GM12878 (cell line): ENCODE data around the gene BMPR1B. TPM values are rescaled to one million over a fixed set of nuclear protein-coding genes. Genes with fewer than 3 reads are reported as not detected.

Source experiments
- ATAC-seq: fragments of 200-7000 bp; cut with Tn5 transposase; 3 replicates; pipeline ENCODE4 v1.9.1; 2020; ENCODE audit warnings: mild to moderate bottlenecking, moderate library complexity
- BruUV-seq: library from RNA; stranded (reverse); fragments of 400-500 nt; replicated peaks from 2 replicates; lab custom pipeline; 2021; lab: Mats Ljungman, UMichigan
- CTCF ChIA-PET: fragments of 300-600 bp; sonication (Branson Sonifier 250); formaldehyde crosslinking; extraction: SDS; loops from one replicate; lab custom pipeline; 2021; ENCODE audit warnings: inconsistent platforms; lab: Yijun Ruan, JAX
- POLR2A ChIA-PET: fragments of 350-600 bp; formaldehyde crosslinking; extraction: SDS; loops from one replicate; lab custom pipeline; 2021; ENCODE audit warnings: inconsistent platforms; lab: Charles Lee
- RAD21 ChIA-PET: fragments of 300-600 bp; sonication (Branson Sonifier 250); formaldehyde crosslinking; loops from one replicate; lab custom pipeline; 2023; ENCODE audit warnings: antibody characterized with exemption; ENCODE audit not compliant: unreplicated experiment; lab: Charles Lee
- SMC1A ChIA-PET: fragments of 300-600 bp; sonication (Branson Sonifier 250); formaldehyde crosslinking; loops from one replicate; lab custom pipeline; 2023; ENCODE audit not compliant: unreplicated experiment, uncharacterized antibody; lab: Charles Lee
- DNase-seq: peaks from one replicate; pipeline ENCODE4 v3.0.0-alpha.2; 2011; ENCODE audit warnings: low read depth, low spot score
- FAIRE-seq: peaks from 3 replicates; lab custom pipeline; 2011; peaks lifted over from hg19 to GRCh38; lab: Jason Lieb, UNC
- H2AFZ ChIP-seq: 2 replicates; pipeline ENCODE4 v1.6.0; 2011; ENCODE audit warnings: low read depth, low read length, control low read depth; ENCODE audit not compliant: control insufficient read depth
- H3K27ac ChIP-seq: 2 replicates; pipeline ENCODE4 v1.5.1; 2011; ENCODE audit warnings: control low read depth; ENCODE audit not compliant: control insufficient read depth, insufficient read depth
- H3K27me3 ChIP-seq, 2 experiments: replicated peaks in 1 of 2; 2 replicates each; pipeline versions ENCODE4 v1.6.0 to v1.6.1; 2011; ENCODE audit warnings: low read length in 1 of 2; ENCODE audit not compliant: control insufficient read depth in 2 of 2, insufficient read depth in 2 of 2
- H3K36me3 ChIP-seq, 2 experiments: 2 replicates each; pipeline ENCODE4 v1.5.1; 2011; ENCODE audit warnings: low read length in 1 of 2; ENCODE audit not compliant: control insufficient read depth in 2 of 2, insufficient read depth in 2 of 2
- H3K4me1 ChIP-seq: 2 replicates; pipeline ENCODE4 v1.6.1; 2011; ENCODE audit warnings: mild to moderate bottlenecking, low read length, moderate library complexity, mixed read lengths; ENCODE audit not compliant: control insufficient read depth, insufficient read depth
- H3K4me2 ChIP-seq: 2 replicates; pipeline ENCODE4 v1.6.0; 2011; ENCODE audit warnings: control low read depth; ENCODE audit not compliant: control insufficient read depth, insufficient read depth
- H3K4me3 ChIP-seq: fragments of 200-600 bp; sonication (generic); 2 replicates; pipeline ENCODE4 v1.5.1; 2016
- H3K79me2 ChIP-seq: 2 replicates; pipeline ENCODE4 v1.6.0; 2011; ENCODE audit warnings: low read length; ENCODE audit not compliant: control insufficient read depth, insufficient read depth
- H3K9ac ChIP-seq: 2 replicates; pipeline ENCODE4 v1.8.0; 2011; ENCODE audit warnings: low read length, control low read depth, mixed read lengths; ENCODE audit not compliant: control insufficient read depth, insufficient read depth
- H3K9me3 ChIP-seq: replicated peaks from 3 replicates; pipeline ENCODE4 v1.5.1; 2011; ENCODE audit warnings: mild to moderate bottlenecking, low read length; ENCODE audit not compliant: control insufficient read depth, insufficient read depth
- H4K20me1 ChIP-seq: 2 replicates; pipeline ENCODE4 v1.6.0; 2011; ENCODE audit not compliant: control insufficient read depth, insufficient read depth
- ASH2L ChIP-seq: fragments of 300-600, 200-600 bp; sonication (generic); IDR thresholded peaks from 2 replicates; pipeline ENCODE4 v1.6.1; 2017; ENCODE audit warnings: low read depth, mild to moderate bottlenecking, borderline replicate concordance
- BCL11A ChIP-seq: IDR thresholded peaks from 2 replicates; pipeline ENCODE4 v1.6.1; 2011; ENCODE audit warnings: low read depth, low read length
- CBX3 ChIP-seq: fragments of 200-600 bp; sonication (generic); IDR thresholded peaks from 2 replicates; pipeline ENCODE4 v1.6.1; 2016; ENCODE audit warnings: low read depth, borderline replicate concordance
- CREM ChIP-seq: IDR thresholded peaks from 2 replicates; pipeline ENCODE4 v1.6.1; 2014; ENCODE audit warnings: antibody characterized with exemption, low read depth
- FOXM1 ChIP-seq: IDR thresholded peaks from 2 replicates; pipeline ENCODE4 v1.6.1; 2012; ENCODE audit warnings: low read depth, mild to moderate bottlenecking, inconsistent platforms, low read length, moderate library complexity
- HCFC1 ChIP-seq: fragments of 150-350 bp; IDR thresholded peaks from 2 replicates; pipeline ENCODE4 v1.6.1; 2014; ENCODE audit warnings: low read length
- HDGF ChIP-seq: fragments of 450-650 bp; IDR thresholded peaks from 2 replicates; pipeline ENCODE4 v1.6.1; 2016; ENCODE audit warnings: antibody characterized with exemption
- IRF4 ChIP-seq: IDR thresholded peaks from 2 replicates; pipeline ENCODE4 v1.6.1; 2011; ENCODE audit warnings: low read depth, low read length
- KDM1A ChIP-seq: fragments of 200-600 bp; sonication (generic); IDR thresholded peaks from 2 replicates; pipeline ENCODE4 v1.6.1; 2016; ENCODE audit warnings: borderline replicate concordance
- MEF2A ChIP-seq: IDR thresholded peaks from 2 replicates; pipeline ENCODE4 v1.6.1; 2011; ENCODE audit warnings: low read depth, mild to moderate bottlenecking, low read length, moderate library complexity; ENCODE audit not compliant: insufficient read depth
- MXI1 ChIP-seq: fragments of 150-350 bp; IDR thresholded peaks from 2 replicates; pipeline ENCODE4 v1.6.1; 2011; ENCODE audit warnings: low read depth, mild to moderate bottlenecking, inconsistent platforms, low read length, improper control_type of control experiment
- RCOR1 ChIP-seq: conservative IDR thresholded peaks from 2 replicates; pipeline ENCODE4 v1.6.1; 2012; ENCODE audit warnings: low read depth, low read length, improper control_type of control experiment
- SRF ChIP-seq, 2 experiments: IDR thresholded peaks; 2 replicates each; pipeline ENCODE4 v1.6.1; 2011; ENCODE audit warnings: low read depth in 2 of 2, low read length in 2 of 2, mild to moderate bottlenecking in 1 of 2, moderate library complexity in 1 of 2
- TARDBP ChIP-seq: IDR thresholded peaks from 2 replicates; pipeline ENCODE4 v1.6.1; 2016; ENCODE audit warnings: borderline replicate concordance
- YY1 ChIP-seq: IDR thresholded peaks from 2 replicates; pipeline ENCODE4 v1.6.1; 2011; ENCODE audit warnings: low read depth, mild to moderate bottlenecking, low read length
- WGBS: methylation state at CpG from one replicate; pipeline ENCODE4 v1.1.6; 2016; ENCODE audit warnings: low lambda C conversion rate; ENCODE audit not compliant: insufficient replicate concordance, insufficient coverage; ENCODE audit errors: missing lambda C conversion rate; 5-methylcytosine and 5-hydroxymethylcytosine counted together
- in situ Hi-C: fragments of 300-500 bp; cut with MboI; formaldehyde crosslinking; loops from 9 replicates; pipeline ENCODE4 v1.14.3; 2018; ENCODE audit warnings: mixed read lengths
- intact Hi-C: fragments of 100-400 bp; cut with micrococcal nuclease; formaldehyde crosslinking; loops from one replicate; pipeline ENCODE4 v1.14.2; 2022; ENCODE audit not compliant: unreplicated experiment
- polyA plus RNA-seq, 11 experiments: library from polyadenylated mRNA; depleted of rRNA in 4 of 11; unstranded in 6 of 11; stranded (reverse) in 5 of 11; fragments of >200 nt; fragmentation: Nextera tagmentation in 4 of 11; fragmentation: Illumina TruSeq in 1 of 11; extraction: Ambion mirVana in 4 of 11; extraction: Trizol in 1 of 11; gene quantifications; 1 replicate in 1 of 11; 2 replicates in 10 of 11; pipeline versions ENCODE4 v1.2.1 to v1.2.3, GENCODE V29; 2011 to 2016; ENCODE audit warnings: inconsistent platforms in 2 of 11, missing spikeins in 2 of 11, low read depth in 1 of 11
- total RNA-seq, 4 experiments: library from RNA; depleted of rRNA in 3 of 4; stranded (reverse); fragments of >200 nt in 3 of 4; fragmentation: Illumina TruSeq in 1 of 4; extraction: Trizol in 1 of 4; gene quantifications; 2 replicates each; pipeline versions ENCODE4 v1.2.1 to v1.2.3, GENCODE V29; 2013 to 2021
- TF ChIP-seq, protein P1 (sequence below): fragments of 450-650 bp; formaldehyde crosslinking; IDR thresholded peaks from 2 replicates; pipeline ENCODE4 v1.4.0; 2022; ENCODE audit warnings: mild to moderate bottlenecking, moderate library complexity
- TF ChIP-seq, protein P2 (sequence below): fragments of 450-650 bp; IDR thresholded peaks from 2 replicates; pipeline ENCODE4 v1.6.1; 2017; ENCODE audit warnings: mild to moderate bottlenecking
- TF ChIP-seq, protein P3 (sequence below): IDR thresholded peaks from 2 replicates; pipeline ENCODE4 v1.6.1; 2012; ENCODE audit warnings: low read depth, low read length, improper control_type of control experiment

Gene BMPR1B
- total and polyA plus RNA-seq, 10 of the 15 experiments (the other 5 are each of a cell fraction or from before 2014, with no cell fraction given), result not detected

DNA sequence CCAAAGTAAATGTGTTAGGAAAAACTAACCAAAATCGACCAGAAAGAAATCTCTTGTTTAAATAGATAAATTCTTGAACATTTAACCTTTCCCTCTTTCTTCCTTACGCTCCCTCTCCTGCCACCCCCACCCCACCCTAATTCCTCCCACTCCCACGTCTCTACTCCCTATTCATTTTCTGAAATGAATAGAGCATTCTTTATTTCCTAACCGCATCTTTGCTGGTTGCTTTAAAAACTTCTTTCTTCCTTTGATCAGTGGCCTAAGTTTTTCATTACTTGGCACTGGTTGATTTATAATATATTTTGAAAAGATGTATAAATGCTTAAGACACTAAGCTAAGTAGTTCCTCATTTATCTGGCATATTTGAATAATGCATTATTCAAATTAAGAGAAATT, 33.9 kb downstream of the BMPR1B start:
- Histone ChIP-seq H3K9ac (no peak overlapping the region), H3K27ac (no peak overlapping the region), H3K4me1 (no peaks in the 10 kb centered on the region), H3K36me3 (no peaks in the 10 kb centered on the region), H2AFZ (no peak overlapping the region), H4K20me1 (no peaks in the 10 kb centered on the region), H3K4me2 (no peak overlapping the region), H3K9me3 (no peaks in the 10 kb centered on the region), H3K4me3 (no peak overlapping the region), H3K79me2 (no peaks in the 10 kb centered on the region), H3K27me3 (no peaks in the 10 kb centered on the region)
- no peak for ATAC-seq
- in situ Hi-C loops (no loop called here), intact Hi-C loops (no loop called here)
- DNase-seq, result no peak
- ChIA-PET POLR2A (no interaction called here), SMC1A (no interaction called here), CTCF (no interaction called here), RAD21 (no interaction called here)
- no peak for TF ChIP-seq HCFC1
- TF ChIP-seq BCL11A, result no peak
- TF ChIP-seq ASH2L, result no peak
- no peak for TF ChIP-seq RCOR1
- TF ChIP-seq HDGF, result no peak
- no peak for TF ChIP-seq CREM
- TF ChIP-seq, protein P1, sequence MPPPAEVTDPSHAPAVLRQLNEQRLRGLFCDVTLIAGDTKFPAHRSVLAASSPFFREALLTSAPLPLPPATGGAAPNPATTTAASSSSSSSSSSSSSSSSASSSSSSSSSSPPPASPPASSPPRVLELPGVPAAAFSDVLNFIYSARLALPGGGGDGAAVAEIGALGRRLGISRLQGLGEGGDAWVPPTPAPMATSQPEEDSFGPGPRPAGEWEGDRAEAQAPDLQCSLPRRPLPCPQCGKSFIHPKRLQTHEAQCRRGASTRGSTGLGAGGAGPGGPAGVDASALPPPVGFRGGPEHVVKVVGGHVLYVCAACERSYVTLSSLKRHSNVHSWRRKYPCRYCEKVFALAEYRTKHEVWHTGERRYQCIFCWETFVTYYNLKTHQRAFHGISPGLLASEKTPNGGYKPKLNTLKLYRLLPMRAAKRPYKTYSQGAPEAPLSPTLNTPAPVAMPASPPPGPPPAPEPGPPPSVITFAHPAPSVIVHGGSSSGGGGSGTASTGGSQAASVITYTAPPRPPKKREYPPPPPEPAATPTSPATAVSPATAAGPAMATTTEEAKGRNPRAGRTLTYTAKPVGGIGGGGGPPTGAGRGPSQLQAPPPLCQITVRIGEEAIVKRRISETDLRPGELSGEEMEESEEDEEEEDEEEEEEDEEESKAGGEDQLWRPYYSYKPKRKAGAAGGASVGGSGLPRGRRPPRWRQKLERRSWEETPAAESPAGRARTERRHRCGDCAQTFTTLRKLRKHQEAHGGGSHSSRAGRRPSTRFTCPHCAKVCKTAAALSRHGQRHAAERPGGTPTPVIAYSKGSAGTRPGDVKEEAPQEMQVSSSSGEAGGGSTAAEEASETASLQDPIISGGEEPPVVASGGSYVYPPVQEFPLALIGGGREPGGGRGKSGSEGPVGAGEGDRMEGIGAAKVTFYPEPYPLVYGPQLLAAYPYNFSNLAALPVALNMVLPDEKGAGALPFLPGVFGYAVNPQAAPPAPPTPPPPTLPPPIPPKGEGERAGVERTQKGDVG (CRISPR knock-in tag), result no peak
- TF ChIP-seq MXI1, result no peak
- TF ChIP-seq, protein P2, sequence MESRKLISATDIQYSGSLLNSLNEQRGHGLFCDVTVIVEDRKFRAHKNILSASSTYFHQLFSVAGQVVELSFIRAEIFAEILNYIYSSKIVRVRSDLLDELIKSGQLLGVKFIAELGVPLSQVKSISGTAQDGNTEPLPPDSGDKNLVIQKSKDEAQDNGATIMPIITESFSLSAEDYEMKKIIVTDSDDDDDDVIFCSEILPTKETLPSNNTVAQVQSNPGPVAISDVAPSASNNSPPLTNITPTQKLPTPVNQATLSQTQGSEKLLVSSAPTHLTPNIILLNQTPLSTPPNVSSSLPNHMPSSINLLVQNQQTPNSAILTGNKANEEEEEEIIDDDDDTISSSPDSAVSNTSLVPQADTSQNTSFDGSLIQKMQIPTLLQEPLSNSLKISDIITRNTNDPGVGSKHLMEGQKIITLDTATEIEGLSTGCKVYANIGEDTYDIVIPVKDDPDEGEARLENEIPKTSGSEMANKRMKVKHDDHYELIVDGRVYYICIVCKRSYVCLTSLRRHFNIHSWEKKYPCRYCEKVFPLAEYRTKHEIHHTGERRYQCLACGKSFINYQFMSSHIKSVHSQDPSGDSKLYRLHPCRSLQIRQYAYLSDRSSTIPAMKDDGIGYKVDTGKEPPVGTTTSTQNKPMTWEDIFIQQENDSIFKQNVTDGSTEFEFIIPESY, result no peak
- TF ChIP-seq MEF2A, result no peak
- TF ChIP-seq CBX3, result no peak
- no peak for TF ChIP-seq IRF4
- no peak for TF ChIP-seq KDM1A
- TF ChIP-seq, protein P3, sequence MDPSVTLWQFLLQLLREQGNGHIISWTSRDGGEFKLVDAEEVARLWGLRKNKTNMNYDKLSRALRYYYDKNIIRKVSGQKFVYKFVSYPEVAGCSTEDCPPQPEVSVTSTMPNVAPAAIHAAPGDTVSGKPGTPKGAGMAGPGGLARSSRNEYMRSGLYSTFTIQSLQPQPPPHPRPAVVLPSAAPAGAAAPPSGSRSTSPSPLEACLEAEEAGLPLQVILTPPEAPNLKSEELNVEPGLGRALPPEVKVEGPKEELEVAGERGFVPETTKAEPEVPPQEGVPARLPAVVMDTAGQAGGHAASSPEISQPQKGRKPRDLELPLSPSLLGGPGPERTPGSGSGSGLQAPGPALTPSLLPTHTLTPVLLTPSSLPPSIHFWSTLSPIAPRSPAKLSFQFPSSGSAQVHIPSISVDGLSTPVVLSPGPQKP, result no peak
- no peak for TF ChIP-seq YY1
- TF ChIP-seq FOXM1, result no peak
- no peak for TF ChIP-seq SRF (IDR thresholded peaks at IDR 0.05; ENCODE audit: low read depth in 2 of 2, low read length in 2 of 2)
- TF ChIP-seq TARDBP, result no peak
- BruUV-seq, result no TSS peak
- no peak for FAIRE-seq
- 27% methylated on average over 4 of the region's 4 CpGs for WGBS
